GM21390 (cell line): ENCODE results near the gene TMEM138.
"Not testable (repeated sequence)": the region's sequence is repeated elsewhere in the genome, so short reads cannot be mapped to it uniquely, and the experiment has no call there.

Experiments used
- ATAC-seq: cut with Tn5 transposase; IDR thresholded peaks from one replicate; pipeline ENCODE4 v1.9.1; 2021; ENCODE audit not compliant: unreplicated experiment

TMEM138 gene

DNA sequence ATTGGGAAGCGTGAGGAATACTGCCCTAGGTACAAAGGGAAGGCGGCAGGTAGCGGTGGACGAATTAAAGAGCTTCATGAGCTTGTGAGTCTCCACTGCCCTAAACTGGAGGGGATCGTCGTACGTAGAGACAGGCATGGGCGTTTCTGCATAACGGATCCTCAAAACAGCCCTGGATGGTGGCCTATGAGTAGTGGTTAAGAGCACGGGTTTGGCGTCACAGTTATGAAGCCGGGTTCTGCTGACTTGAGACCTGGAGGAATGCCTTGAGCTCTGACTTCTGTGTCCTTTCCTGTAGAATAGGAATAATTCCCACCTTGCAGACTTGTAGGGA, 335 bp downstream of the TMEM138 start:
- ATAC-seq = no peak

- ATAC-seq = no peak
Measured at GRCh38 chr11:61364012-61364675, 2.0 kb downstream of the TMEM138 start.

DNA sequence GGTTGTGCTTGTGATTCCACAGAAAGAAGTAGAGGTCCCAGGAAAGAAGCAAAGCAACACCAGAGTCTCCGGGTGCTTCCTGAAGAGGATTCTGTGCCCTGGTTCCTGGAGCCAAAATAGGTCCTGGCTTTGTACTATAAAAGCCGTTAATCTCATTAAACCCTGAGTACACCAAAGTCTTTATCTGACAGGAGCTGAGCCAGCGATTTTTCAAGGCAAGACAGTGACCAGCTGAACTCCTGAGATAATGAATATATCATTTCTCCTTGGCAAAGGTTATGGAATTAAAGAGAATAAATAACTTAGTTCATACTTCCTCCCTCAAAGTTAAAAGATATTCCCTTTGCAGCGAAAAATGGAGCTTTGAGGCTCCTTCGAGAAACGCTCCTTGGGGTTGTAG, 5.2 kb downstream of the TMEM138 start:
- ATAC-seq = no peak

- no peak for ATAC-seq
Measured at GRCh38 chr11:61368646-61369045, 6.5 kb downstream of the TMEM138 start.

DNA sequence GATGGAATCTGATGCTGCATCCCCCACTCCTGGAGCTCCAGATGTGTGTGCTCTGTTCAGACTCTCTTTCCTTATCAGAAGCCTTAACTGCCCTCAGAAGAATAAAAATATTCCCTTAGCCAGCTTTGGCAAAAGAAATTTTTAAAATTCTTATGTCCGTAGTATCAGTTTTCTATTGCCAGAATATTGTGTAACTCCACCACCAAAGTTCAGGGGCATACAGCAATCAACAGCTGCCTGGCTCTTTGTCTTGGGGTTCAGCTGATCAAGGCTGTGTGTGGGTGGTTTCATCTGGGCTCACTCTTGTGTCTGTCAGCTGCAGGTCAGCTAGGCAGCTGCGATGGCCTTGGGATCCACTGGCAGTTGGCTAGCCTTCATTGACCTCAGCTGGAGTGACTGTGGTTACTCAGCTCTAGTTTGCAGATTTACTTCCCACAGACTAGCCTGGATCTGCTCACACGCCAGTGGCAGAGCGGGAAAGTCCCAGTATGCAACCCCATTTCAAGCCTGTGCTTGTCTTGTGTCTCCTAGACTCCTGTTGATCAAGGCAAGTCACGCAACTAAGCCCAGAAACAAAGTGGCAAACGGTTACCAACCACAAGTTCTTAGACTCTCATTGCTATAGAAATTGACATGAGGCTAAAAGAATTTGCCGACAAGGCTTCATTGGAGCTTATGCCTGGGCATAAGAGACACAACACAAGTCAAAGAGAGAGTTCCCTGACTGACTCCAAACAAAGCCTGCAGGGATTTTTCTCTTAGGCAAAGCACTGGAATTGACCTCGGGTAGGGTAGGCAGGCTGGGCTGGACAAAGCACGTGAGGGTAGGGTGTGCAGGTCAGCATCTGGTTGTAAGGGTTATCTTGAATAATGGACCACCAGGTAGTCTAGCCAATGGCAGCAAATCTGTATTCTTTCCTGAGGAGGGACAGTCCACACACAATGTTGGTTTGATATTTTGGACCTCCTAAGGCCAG, 7.5 kb downstream of the TMEM138 start:
- no peak for ATAC-seq

GRCh38 chr11:61370349-61371005, 8.3 kb downstream of the TMEM138 start:
- ATAC-seq = no peak

- no peak for ATAC-seq
Measured at GRCh38 chr11:61372659-61373420, 10.7 kb downstream of the TMEM138 start.

DNA sequence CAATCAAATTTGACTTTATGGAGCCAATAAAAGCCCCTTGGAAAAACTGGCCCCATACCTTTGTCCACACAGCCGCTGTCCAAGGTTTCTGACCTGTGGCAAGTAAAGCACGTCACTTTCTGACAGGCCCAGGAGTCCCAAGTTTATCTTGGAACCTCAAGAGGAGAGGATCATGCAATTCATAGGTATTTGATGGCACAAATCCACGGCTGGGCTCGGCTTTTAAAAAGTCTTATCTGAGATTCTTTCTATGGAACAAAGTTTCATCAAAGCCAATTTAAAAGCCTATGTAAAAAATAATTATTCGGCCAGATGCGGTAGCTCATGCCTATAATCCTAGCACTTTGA, 13.6 kb downstream of the TMEM138 start:
- no peak for ATAC-seq

DNA sequence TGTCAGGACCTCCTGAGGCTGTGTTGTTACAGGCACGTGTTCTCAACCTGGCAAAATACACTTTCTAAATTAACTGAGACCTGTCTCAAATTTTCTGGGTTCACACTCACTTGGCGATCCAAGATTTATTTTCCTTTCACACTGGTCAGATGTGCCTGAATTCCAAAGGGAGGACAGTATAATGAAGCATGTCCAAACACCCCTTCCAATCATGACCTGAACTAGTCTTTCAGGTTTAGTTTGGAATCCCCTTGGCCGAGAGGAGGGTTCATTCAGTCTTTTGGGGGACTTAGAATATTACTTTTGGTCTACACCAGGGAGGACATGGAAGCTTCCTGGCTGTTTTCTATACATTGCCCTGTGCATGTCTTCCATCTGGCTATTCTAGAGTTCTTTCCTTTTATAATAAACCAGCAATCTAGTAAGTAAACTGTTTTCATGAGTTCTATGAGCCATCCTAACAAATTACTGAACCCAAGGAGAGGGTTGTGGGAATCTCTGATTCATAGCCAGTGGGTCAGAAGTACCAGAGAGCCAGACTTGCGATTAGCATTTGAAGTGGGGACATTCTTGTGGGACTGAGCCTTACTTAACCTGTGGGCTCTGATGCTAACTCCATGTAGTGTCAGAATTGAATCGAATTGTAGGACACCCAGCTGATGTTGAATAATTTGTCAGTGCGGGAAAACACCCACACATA, 15.4 kb downstream of the TMEM138 start:
- no peak for ATAC-seq

- no peak for ATAC-seq
Measured at GRCh38 chr11:61378713-61379313, 16.6 kb downstream of the TMEM138 start.

DNA sequence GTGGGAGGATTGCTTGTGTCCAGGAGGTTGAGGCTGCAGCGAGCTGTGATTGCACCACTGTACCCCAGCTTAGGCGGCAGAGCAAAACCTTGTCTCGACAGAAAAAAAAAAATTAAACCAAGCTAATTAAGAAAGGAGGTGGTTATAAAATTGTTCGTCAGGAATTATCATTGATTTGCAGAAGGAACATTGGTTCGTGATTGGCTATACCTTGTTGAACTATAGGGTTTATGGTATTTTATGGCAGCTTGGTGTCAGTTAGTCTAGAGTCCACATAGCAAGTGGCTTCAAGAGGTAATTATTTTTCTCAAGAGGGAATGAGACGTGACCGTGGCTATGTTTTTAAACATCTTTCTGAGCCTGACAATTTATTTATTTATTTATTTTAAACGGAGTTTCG, 18.7 kb downstream of the TMEM138 start:
- no peak for ATAC-seq

DNA sequence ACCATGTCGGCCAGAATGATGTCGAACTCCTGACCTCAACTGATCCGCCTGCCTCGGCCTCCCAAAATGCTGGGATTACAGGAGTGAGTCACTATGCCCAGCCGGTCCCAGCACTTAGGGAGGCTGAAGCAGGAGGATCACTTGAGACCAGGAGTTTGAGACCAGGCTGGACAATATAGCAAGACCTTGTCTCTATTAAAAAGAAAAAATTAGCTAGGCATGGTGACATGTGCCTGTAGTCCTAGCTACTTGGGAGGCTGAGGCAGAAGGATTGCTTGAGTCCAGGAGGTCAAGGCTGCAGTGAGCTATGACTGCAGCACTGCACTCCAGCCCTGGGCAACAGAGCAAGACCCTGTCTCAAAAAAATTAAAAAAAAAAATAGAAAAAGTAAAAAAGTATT, 21.7 kb downstream of the TMEM138 start:
- not testable (repeated sequence) for ATAC-seq

GRCh38 chr11:61384271-61385242, 22.4 kb downstream of the TMEM138 start:
- no peak for ATAC-seq

GRCh38 chr11:61390161-61390560, 28.0 kb downstream of the TMEM138 start:
- ATAC-seq = no peak

DNA sequence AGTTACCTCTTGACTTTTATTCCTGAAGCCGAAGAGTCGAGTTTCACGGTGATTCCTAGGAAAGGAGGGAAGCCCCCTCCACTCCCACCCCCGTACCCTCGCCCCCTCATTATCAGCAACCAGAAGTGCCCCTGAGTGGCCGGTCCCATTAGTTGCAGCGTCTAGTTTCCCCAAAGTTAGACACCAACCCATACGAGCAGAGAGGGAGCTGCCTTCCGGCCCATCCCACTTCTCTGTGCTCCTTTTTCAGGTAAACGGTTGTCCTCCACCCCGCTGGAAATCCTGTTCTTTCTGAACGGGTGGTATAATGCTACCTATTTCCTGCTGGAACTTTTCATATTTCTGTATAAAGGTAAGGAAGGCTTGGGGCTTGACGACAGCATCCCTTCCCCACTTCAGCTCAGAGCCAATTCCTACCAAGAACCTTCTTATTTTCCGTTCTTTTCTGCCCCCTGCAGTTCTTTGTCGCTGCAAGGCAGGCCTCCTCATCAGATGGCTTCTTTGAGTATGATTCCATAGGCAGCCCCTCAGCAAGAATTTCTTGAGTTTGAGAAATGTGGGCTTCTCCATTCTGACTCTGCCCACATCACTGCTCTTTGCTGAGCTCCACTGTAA, 30.9 kb downstream of the TMEM138 start:
- no peak for ATAC-seq

GRCh38 chr11:61401173-61401572, 39.0 kb downstream of the TMEM138 start:
- ATAC-seq = no peak

DNA sequence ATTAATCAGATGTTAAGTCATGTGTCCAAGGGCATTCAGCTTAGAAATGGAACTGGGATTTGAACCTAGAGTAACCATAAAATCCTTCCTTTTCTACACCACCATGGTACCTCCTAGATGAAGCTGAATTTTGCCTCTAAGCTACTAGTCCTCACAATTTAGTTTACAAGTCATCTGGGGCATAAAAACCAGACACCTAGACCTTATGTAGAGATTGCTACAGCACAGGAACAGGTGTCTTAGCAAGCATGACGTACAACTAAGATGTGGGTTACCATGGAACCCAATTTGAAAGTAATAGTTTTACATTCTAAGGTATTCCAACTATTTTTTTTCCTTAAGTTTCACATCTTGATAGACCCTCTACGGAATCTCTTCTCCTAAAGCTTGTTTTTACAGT, 39.4 kb downstream of the TMEM138 start:
- ATAC-seq = no peak

DNA sequence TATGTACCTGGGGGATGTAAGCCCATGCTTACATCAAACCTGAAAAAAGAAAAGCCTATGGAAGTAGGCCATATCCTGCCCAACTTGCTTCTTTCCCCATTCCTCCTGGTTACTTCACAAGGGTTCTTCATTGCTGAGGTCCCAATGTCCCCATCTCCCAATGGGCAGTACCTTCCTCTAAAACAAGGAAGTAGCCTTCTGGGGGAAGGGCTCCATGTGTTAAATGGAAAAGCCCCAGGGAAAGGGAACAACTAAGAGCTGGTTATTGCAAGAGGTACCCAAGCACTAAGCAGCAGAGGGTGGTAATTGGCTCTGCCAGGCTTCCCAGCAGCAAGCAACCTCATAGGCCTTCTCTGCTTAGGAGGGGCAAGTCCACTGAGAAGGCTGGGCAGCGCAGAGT, 41.5 kb downstream of the TMEM138 start:
- ATAC-seq = no peak

- ATAC-seq = no peak
Measured at GRCh38 chr11:61404103-61404502, 41.9 kb downstream of the TMEM138 start.
